RWPE2 (cell line): ENCODE data around the gene GPHN.
"Not testable (repeated sequence)": the region's sequence is repeated elsewhere in the genome, so short reads cannot be mapped to it uniquely, and the experiment has no call there.

ENCODE experiments used
- ATAC-seq: fragments of 200-7000 bp; cut with Tn5 transposase; 3 replicates; pipeline ENCODE4 v1.9.1; 2021; ENCODE audit warnings: low read depth
- DNase-seq: peaks from one replicate; pipeline ENCODE4 v3.0.0-alpha.2; 2020; ENCODE audit warnings: low spot score
- H3K27ac ChIP-seq: fragments of 450-650 bp; 2 replicates; pipeline ENCODE4 v1.5.1; 2017; ENCODE audit warnings: mild to moderate bottlenecking; ENCODE audit not compliant: poor library complexity, severe bottlenecking
- H3K27me3 ChIP-seq: fragments of 250-450 bp; sonication (Bioruptor Pico); 2 replicates; pipeline ENCODE4 v1.5.1; 2021; ENCODE audit warnings: mild to moderate bottlenecking, moderate library complexity; ENCODE audit not compliant: insufficient read depth, poor library complexity, severe bottlenecking
- H3K36me3 ChIP-seq: fragments of 250-450 bp; sonication (Bioruptor Pico); 2 replicates; pipeline ENCODE4 v1.5.1; 2020; ENCODE audit warnings: low read depth, mild to moderate bottlenecking, moderate library complexity
- H3K4me1 ChIP-seq: fragments of 250-450 bp; sonication (Bioruptor Pico); 2 replicates; pipeline ENCODE4 v1.5.1; 2021; ENCODE audit warnings: mild to moderate bottlenecking, moderate library complexity; ENCODE audit not compliant: insufficient read depth, poor library complexity, severe bottlenecking
- H3K4me3 ChIP-seq: fragments of 250-450 bp; sonication (Bioruptor Pico); 2 replicates; pipeline ENCODE4 v1.5.1; 2021; ENCODE audit warnings: mild to moderate bottlenecking, moderate library complexity; ENCODE audit not compliant: severe bottlenecking
- H3K9me3 ChIP-seq: fragments of 250-450 bp; sonication (Bioruptor Pico); 2 replicates; pipeline ENCODE4 v1.5.1; 2021; ENCODE audit warnings: mild to moderate bottlenecking, moderate library complexity; ENCODE audit not compliant: severe bottlenecking
- CTCF ChIP-seq: fragments of 450-650 bp; IDR thresholded peaks from one replicate; pipeline ENCODE4 v1.5.1; 2017; ENCODE audit warnings: mild to moderate bottlenecking, moderate library complexity; ENCODE audit not compliant: poor library complexity, severe bottlenecking

GPHN gene

GRCh38 chr14:66496911-66497310, 11.0 kb upstream of the GPHN start:
- Histone ChIP-seq H3K27ac (no peak overlapping the region), H3K9me3 (no peaks in the 10 kb centered on the region), H3K4me1 (peaks cover 8% of the 10 kb centered on the region), H3K4me3 (no peak overlapping the region), H3K36me3 (no peaks in the 10 kb centered on the region), H3K27me3 (no peaks in the 10 kb centered on the region)
- DNase-seq (no peak), ATAC-seq (no peak)
- TF ChIP-seq CTCF, result no peak

GRCh38 chr14:66498311-66498710, 9.6 kb upstream of the GPHN start:
- ATAC-seq (no peak), DNase-seq (no peak)
- Histone ChIP-seq H3K4me3 (no peak overlapping the region), H3K27ac (no peak overlapping the region), H3K4me1 (peaks cover 10% of the 10 kb centered on the region), H3K27me3 (no peaks in the 10 kb centered on the region), H3K9me3 (no peaks in the 10 kb centered on the region), H3K36me3 (no peaks in the 10 kb centered on the region)
- no peak for TF ChIP-seq CTCF

GRCh38 chr14:66501592-66501991, 6.4 kb upstream of the GPHN start:
- no peak overlapping the region for H3K4me3 ChIP-seq
- H3K27me3 ChIP-seq, result no peaks in the 10 kb centered on the region
- DNase-seq, result no peak
- H3K27ac ChIP-seq, result no peak overlapping the region
- H3K36me3 ChIP-seq, result no peaks in the 10 kb centered on the region
- H3K4me1 ChIP-seq, result peaks cover 13% of the 10 kb centered on the region
- no peak for ATAC-seq
- no peak for TF ChIP-seq CTCF
- H3K9me3 ChIP-seq, result no peaks in the 10 kb centered on the region

GRCh38 chr14:66502836-66503235, 5.1 kb upstream of the GPHN start:
- ATAC-seq, H3K4me3 ChIP-seq, H3K36me3 ChIP-seq, H3K27ac ChIP-seq, DNase-seq, H3K9me3 ChIP-seq, H3K27me3 ChIP-seq: not testable (repeated sequence)
- H3K4me1 ChIP-seq, result peaks cover 14% of the 10 kb centered on the region

DNA sequence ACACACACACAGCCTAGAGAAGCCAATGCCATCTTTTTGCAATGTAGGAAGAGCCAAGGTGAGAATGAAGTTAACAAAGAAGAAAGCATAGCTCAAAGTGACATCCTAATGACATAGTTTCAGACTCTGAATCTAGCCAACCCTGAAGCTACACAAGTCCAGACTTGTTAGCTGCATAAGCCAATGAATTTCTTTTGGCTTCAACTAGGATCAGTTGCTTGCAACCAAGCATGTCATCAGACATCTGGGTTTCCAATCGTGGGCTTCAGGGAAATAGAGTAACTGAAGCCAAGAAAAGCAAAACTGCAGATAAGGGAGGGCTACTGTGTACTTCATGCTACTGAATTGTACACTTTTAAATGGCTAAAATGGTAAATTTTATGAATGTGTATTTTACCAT, 4.4 kb upstream of the GPHN start:
- Histone ChIP-seq H3K4me1 (peaks cover 14% of the 10 kb centered on the region), H3K27ac (no peak overlapping the region), H3K4me3 (no peak overlapping the region), H3K27me3 (no peaks in the 10 kb centered on the region), H3K9me3 (no peaks in the 10 kb centered on the region), H3K36me3 (no peaks in the 10 kb centered on the region)
- DNase-seq (no peak), ATAC-seq (no peak)
- no peak for TF ChIP-seq CTCF
